MM.1S (cell line): Measurements from ENCODE around the gene DCAF10.

ENCODE experiments used
- DNase-seq: peaks from one replicate; pipeline ENCODE4 v3.0.0-alpha.2; 2015
- H2AFZ ChIP-seq: fragments of 300-600 bp; sonication (generic); 2 replicates; pipeline ENCODE4 v1.6.0; 2016; ENCODE audit warnings: antibody characterized with exemption, low read length
- H3F3A ChIP-seq: fragments of 300-600 bp; sonication (generic); 2 replicates; pipeline ENCODE4 v1.6.1; 2016; ENCODE audit warnings: mild to moderate bottlenecking, antibody characterized with exemption, low read length, moderate library complexity, mixed read lengths; ENCODE audit not compliant: insufficient read depth
- H3K27ac ChIP-seq: fragments of 300-600 bp; sonication (generic); 2 replicates; pipeline ENCODE4 v1.5.1; 2016; ENCODE audit warnings: mild to moderate bottlenecking, low read length
- H3K27me3 ChIP-seq: fragments of 300-600 bp; sonication (generic); replicated peaks from 2 replicates; pipeline ENCODE4 v1.6.0; 2016; ENCODE audit warnings: low read length; ENCODE audit not compliant: insufficient read depth
- H3K36me3 ChIP-seq: fragments of 300-600 bp; sonication (generic); replicated peaks from 2 replicates; pipeline ENCODE4 v1.6.1; 2016; ENCODE audit warnings: mild to moderate bottlenecking, low read length, mixed read lengths; ENCODE audit not compliant: insufficient read depth
- H3K4me1 ChIP-seq: fragments of 300-600 bp; sonication (generic); 2 replicates; pipeline ENCODE4 v1.6.1; 2016; ENCODE audit warnings: low read length, mixed read lengths
- H3K4me2 ChIP-seq: fragments of 300-600 bp; sonication (generic); 2 replicates; pipeline ENCODE4 v1.6.0; 2016; ENCODE audit warnings: low read depth, low read length
- H3K4me3 ChIP-seq: fragments of 300-600 bp; sonication (generic); 2 replicates; pipeline ENCODE4 v1.5.1; 2016; ENCODE audit warnings: low read length, mixed read lengths
- H3K79me2 ChIP-seq: fragments of 300-600 bp; sonication (generic); 2 replicates; pipeline ENCODE4 v1.6.1; 2016; ENCODE audit warnings: mixed run types, low read length, mixed read lengths
- H3K9ac ChIP-seq: fragments of 300-600 bp; sonication (generic); 2 replicates; pipeline ENCODE4 v1.6.1; 2016; ENCODE audit warnings: low read length, mixed read lengths
- H3K9me2 ChIP-seq: fragments of 300-600 bp; sonication (generic); replicated peaks from 2 replicates; pipeline ENCODE4 v1.6.1; 2016; ENCODE audit warnings: mild to moderate bottlenecking, low read length, mixed read lengths; ENCODE audit not compliant: insufficient read depth
- H3K9me3 ChIP-seq: fragments of 300-600 bp; sonication (generic); replicated peaks from 2 replicates; pipeline ENCODE4 v1.6.1; 2016; ENCODE audit warnings: mild to moderate bottlenecking, low read length, mixed read lengths; ENCODE audit not compliant: insufficient read depth
- H4K20me1 ChIP-seq: fragments of 300-600 bp; sonication (generic); 2 replicates; pipeline ENCODE4 v1.6.1; 2016; ENCODE audit warnings: mild to moderate bottlenecking, low read length, moderate library complexity, mixed read lengths; ENCODE audit not compliant: insufficient read depth
- EZH2 ChIP-seq: fragments of 300-600 bp; sonication (generic); optimal IDR thresholded peaks from 2 replicates; pipeline ENCODE3; 2017; ENCODE audit warnings: low read depth, mild to moderate bottlenecking, antibody characterized with exemption, low read length, mixed read lengths
- EZH2phosphoT487 ChIP-seq: fragments of 300-600 bp; sonication (generic); IDR thresholded peaks from 2 replicates; pipeline ENCODE4 v1.6.1; 2018; ENCODE audit warnings: antibody characterized with exemption, low read length
- TF ChIP-seq, protein P1 (sequence below): fragments of 300-600 bp; sonication (generic); IDR thresholded peaks from 2 replicates; pipeline ENCODE4 v1.5.1; 2016; ENCODE audit warnings: antibody characterized with exemption, low read length, mixed read lengths

Gene DCAF10

DNA sequence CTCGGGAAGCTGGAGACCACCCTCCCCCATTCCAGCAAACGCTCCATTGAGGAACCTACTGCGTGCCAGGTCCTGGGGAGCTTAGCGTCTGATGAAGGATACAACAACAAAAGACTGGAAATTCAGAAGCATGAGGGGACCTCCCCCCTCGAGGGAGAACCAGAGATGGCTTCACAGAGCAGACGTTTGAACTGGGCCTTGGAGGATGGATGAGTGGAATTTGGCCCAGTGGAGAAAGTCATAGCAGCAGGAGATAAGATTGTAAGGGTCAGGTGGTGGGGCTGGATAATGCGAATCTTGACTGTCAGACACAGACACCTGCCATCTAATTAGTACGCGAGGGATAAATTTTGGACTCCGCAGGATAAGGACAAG lies 104.5 kb downstream of the DCAF10 start:
- TF ChIP-seq EZH2phosphoT487, result no peak
- H3K9me3 ChIP-seq, result no peaks in the 10 kb centered on the region
- DNase-seq, result no peak
- H3K9me2 ChIP-seq, result no peaks in the 10 kb centered on the region
- H3K4me1 ChIP-seq, result peaks cover 11% of the 10 kb centered on the region
- peak overlapping the region; percentile 96; the same call in 1 of the 2 replicates for H2AFZ ChIP-seq
- H4K20me1 ChIP-seq, result no peaks in the 10 kb centered on the region
- no peaks in the 10 kb centered on the region for H3K36me3 ChIP-seq
- H3K79me2 ChIP-seq, result peaks cover 35% of the 10 kb centered on the region
- peak overlapping the region; percentile 82 for H3K4me3 ChIP-seq
- H3K27me3 ChIP-seq, result no peaks in the 10 kb centered on the region
- peaks cover 20% of the 10 kb centered on the region for H3F3A ChIP-seq
- peak overlapping the region; percentile 85; the same call in 1 of the 2 replicates for H3K9ac ChIP-seq
- peak overlapping the region; percentile 93; the same call in 1 of the 2 replicates for H3K27ac ChIP-seq
- H3K4me2 ChIP-seq, result peak overlapping the region; percentile 75

DNA sequence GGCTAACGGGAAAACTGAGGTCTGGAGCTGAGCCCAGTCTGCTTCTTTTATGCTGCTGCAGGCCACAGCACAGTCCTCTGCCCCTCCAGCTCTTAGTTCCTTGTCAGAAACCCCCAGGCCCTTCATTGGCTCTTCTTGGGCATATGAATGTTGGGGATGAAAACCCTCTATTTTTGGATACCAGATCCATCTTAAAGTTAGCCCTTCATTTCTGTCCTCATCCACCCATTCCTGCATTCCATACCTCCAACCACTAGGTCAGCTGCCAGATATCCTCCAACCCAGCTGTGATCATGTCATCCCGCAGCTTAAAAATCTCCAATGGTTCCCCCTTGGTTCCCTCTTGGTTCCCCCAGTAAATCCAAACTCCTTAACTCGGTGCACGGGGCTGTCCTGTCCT lies 105.2 kb downstream of the DCAF10 start:
- no peak overlapping the region for H2AFZ ChIP-seq
- TF ChIP-seq EZH2phosphoT487 (no peak), EZH2 (no peak)
- TF ChIP-seq, protein P1, sequence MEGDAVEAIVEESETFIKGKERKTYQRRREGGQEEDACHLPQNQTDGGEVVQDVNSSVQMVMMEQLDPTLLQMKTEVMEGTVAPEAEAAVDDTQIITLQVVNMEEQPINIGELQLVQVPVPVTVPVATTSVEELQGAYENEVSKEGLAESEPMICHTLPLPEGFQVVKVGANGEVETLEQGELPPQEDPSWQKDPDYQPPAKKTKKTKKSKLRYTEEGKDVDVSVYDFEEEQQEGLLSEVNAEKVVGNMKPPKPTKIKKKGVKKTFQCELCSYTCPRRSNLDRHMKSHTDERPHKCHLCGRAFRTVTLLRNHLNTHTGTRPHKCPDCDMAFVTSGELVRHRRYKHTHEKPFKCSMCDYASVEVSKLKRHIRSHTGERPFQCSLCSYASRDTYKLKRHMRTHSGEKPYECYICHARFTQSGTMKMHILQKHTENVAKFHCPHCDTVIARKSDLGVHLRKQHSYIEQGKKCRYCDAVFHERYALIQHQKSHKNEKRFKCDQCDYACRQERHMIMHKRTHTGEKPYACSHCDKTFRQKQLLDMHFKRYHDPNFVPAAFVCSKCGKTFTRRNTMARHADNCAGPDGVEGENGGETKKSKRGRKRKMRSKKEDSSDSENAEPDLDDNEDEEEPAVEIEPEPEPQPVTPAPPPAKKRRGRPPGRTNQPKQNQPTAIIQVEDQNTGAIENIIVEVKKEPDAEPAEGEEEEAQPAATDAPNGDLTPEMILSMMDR, result no peak

GRCh38 chr9:37906312-37907239 lies 106.0 kb downstream of the DCAF10 start:
- H2AFZ ChIP-seq, result no peak overlapping the region
- DNase-seq, result no peak
- H4K20me1 ChIP-seq, result no peaks in the 10 kb centered on the region
- peaks cover 20% of the 10 kb centered on the region for H3K79me2 ChIP-seq
- peaks cover 9% of the 10 kb centered on the region for H3K4me1 ChIP-seq
- peaks cover 20% of the 10 kb centered on the region for H3F3A ChIP-seq
- no peak overlapping the region for H3K4me3 ChIP-seq
- H3K9ac ChIP-seq, result no peak overlapping the region
- H3K27me3 ChIP-seq, result no peaks in the 10 kb centered on the region
- no peak overlapping the region for H3K4me2 ChIP-seq
- no peaks in the 10 kb centered on the region for H3K9me3 ChIP-seq
- no peaks in the 10 kb centered on the region for H3K9me2 ChIP-seq
- TF ChIP-seq EZH2 (no peak), EZH2phosphoT487 (no peak)
- TF ChIP-seq, protein P1, result no peak
- no peaks in the 10 kb centered on the region for H3K36me3 ChIP-seq
- no peak overlapping the region for H3K27ac ChIP-seq

More for the DNA sequence above, 105.2 kb downstream of the DCAF10 start:
- Histone ChIP-seq H3K4me3 (no peak overlapping the region), H3K9ac (no peak overlapping the region), H3K4me1 (peaks cover 11% of the 10 kb centered on the region), H3K36me3 (no peaks in the 10 kb centered on the region), H3K9me2 (no peaks in the 10 kb centered on the region), H3K4me2 (no peak overlapping the region), H3K79me2 (peaks cover 28% of the 10 kb centered on the region), H3K9me3 (no peaks in the 10 kb centered on the region), H4K20me1 (no peaks in the 10 kb centered on the region), H3K27ac (no peak overlapping the region), H3F3A (peaks cover 20% of the 10 kb centered on the region), H3K27me3 (no peaks in the 10 kb centered on the region)
- DNase-seq, result no peak

DNA sequence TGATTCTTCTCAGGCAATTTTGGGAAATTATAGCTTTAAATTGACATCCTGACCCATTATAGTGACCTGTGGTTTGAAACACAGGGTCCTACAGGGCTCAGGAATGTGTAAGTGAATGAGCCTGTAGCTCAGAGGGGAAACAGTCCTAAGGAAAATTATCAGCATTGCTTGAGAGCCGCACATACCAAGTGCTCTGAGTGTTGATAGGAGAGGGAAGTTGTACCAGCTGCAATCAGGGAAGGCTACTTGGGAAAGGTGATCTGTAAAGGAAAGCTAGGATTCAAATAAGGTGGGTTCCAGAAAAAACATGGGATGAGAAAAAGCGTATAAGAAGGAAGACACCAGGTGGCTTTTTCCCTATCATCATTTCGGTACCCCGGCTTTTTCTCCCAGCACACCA lies 107.7 kb downstream of the DCAF10 start:
- no peak overlapping the region for H3K4me3 ChIP-seq
- no peak overlapping the region for H2AFZ ChIP-seq
- TF ChIP-seq EZH2 (no peak), EZH2phosphoT487 (no peak)
- TF ChIP-seq, protein P1, result no peak
- DNase-seq, result no peak
- H3K9ac ChIP-seq, result no peak overlapping the region
- H3K27me3 ChIP-seq, result no peaks in the 10 kb centered on the region
- no peaks in the 10 kb centered on the region for H4K20me1 ChIP-seq
- no peaks in the 10 kb centered on the region for H3K4me1 ChIP-seq
- H3K9me2 ChIP-seq, result no peaks in the 10 kb centered on the region
- H3K9me3 ChIP-seq, result no peaks in the 10 kb centered on the region
- H3F3A ChIP-seq, result peaks cover 15% of the 10 kb centered on the region
- H3K79me2 ChIP-seq, result peaks cover 3% of the 10 kb centered on the region
- H3K27ac ChIP-seq, result no peak overlapping the region
- H3K4me2 ChIP-seq, result no peak overlapping the region
- H3K36me3 ChIP-seq, result no peaks in the 10 kb centered on the region
